Epithelial cell of proximal tubule (primary cell): ENCODE data around the gene UGT1A5. TPM values are rescaled to one million over a fixed set of nuclear protein-coding genes. Genes with fewer than 3 reads are reported as not detected.

ENCODE experiments used
- DNase-seq: peaks from one replicate; pipeline ENCODE4 v3.0.0-alpha.2; 2011; ENCODE audit warnings: low read depth
- H3K4me3 ChIP-seq: 2 replicates; pipeline ENCODE4 v1.5.1; 2011; ENCODE audit warnings: low read depth, mild to moderate bottlenecking, low read length
- CTCF ChIP-seq: conservative IDR thresholded peaks from 2 replicates; pipeline ENCODE4 v1.5.1; 2012; ENCODE audit warnings: low read depth, mild to moderate bottlenecking, low read length
- total RNA-seq: library from RNA; depleted of rRNA; stranded (reverse); fragments of >200 nt; gene quantifications from 2 replicates; pipeline ENCODE4 v1.2.3, GENCODE V29; 2015

Gene UGT1A5
- total RNA-seq, 1 donor from 2014 or later: not detected

- no peak overlapping the region for H3K4me3 ChIP-seq
- TF ChIP-seq CTCF: no peak
- no peak for DNase-seq
These were observed 68.1 kb downstream of the UGT1A5 start for GRCh38 chr2:233780771-233781170.

- no peak overlapping the region for H3K4me3 ChIP-seq
These were observed 76.8 kb downstream of the UGT1A5 start for GRCh38 chr2:233789554-233789953.

GRCh38 chr2:233791151-233791882 is 78.6 kb downstream of the UGT1A5 start:
- no peak overlapping the region for H3K4me3 ChIP-seq
- no peak for TF ChIP-seq CTCF
- DNase-seq: no peak

More at GRCh38 chr2:233789554-233789953, 76.8 kb downstream of the UGT1A5 start:
- DNase-seq: no peak
- TF ChIP-seq CTCF: no peak

GRCh38 chr2:233791883-233792329 is 79.2 kb downstream of the UGT1A5 start:
- TF ChIP-seq CTCF: no peak
- no peak for DNase-seq
- H3K4me3 ChIP-seq: no peak overlapping the region

- TF ChIP-seq CTCF: no peak
- no peak overlapping the region for H3K4me3 ChIP-seq
- no peak for DNase-seq
These were observed 80.0 kb downstream of the UGT1A5 start for GRCh38 chr2:233792720-233793119.

- H3K4me3 ChIP-seq: no peak overlapping the region
- DNase-seq: no peak
- no peak for TF ChIP-seq CTCF
These were observed 80.9 kb downstream of the UGT1A5 start for GRCh38 chr2:233793465-233794127.
